HG02943 (cell line): ENCODE data around the gene CCDC122.
"Not testable (repeated sequence)": the region's sequence is repeated elsewhere in the genome, so short reads cannot be mapped to it uniquely, and the experiment has no call there.

Experiments
- ATAC-seq: cut with Tn5 transposase; IDR thresholded peaks from one replicate; pipeline ENCODE4 v1.9.1; 2021; ENCODE audit warnings: mild to moderate bottlenecking, low read depth, moderate library complexity; ENCODE audit not compliant: unreplicated experiment

Gene CCDC122

GRCh38 chr13:43877766-43878165 is 1.8 kb downstream of the CCDC122 start:
- no peak for ATAC-seq

- no peak for ATAC-seq
Measured at GRCh38 chr13:43877326-43877725, 2.2 kb downstream of the CCDC122 start.

DNA sequence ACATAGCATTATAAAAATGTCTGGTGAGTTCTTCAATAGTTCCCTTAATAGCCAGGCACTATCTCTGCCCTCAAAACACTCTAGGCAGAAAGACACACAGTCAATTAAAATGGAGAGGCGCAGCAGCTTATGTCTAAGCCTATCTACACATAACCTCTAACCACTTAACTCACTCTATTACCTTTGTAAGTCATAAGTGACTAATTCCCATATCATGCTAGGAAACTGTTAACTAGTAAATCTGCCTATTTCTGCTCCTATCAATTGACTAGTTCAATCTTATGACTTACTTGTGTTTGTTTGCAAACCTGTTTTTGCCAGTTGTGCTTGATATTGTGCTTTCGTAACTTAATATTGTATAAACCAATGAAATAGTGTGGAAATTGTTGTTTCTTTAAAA is 3.2 kb downstream of the CCDC122 start:
- ATAC-seq: no peak

- no peak for ATAC-seq
Measured at GRCh38 chr13:43874504-43875092, 4.9 kb downstream of the CCDC122 start.

- ATAC-seq: no peak
Measured at GRCh38 chr13:43872181-43872580, 7.4 kb downstream of the CCDC122 start.

- no peak for ATAC-seq
Measured at GRCh38 chr13:43865892-43866291, 13.6 kb downstream of the CCDC122 start.

DNA sequence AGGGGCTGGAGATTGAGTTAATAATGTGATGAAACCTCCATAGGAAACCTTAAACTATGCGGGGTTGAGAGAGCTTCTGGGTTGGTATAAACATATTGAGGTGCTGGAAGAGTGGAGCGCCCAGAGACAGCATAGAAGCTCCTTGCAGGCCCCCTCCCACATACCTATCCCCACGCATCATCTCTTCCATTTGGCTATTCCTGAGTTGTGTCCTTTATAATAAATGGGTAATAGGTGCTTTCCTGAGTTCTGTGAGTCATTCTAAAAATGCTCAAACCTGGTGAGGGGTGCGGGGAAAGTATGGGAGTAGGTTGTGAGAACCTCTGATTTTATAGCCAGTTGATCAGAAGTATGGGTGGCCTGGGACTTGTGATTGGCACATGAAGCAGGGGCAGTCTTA is 14.6 kb downstream of the CCDC122 start:
- no peak for ATAC-seq

DNA sequence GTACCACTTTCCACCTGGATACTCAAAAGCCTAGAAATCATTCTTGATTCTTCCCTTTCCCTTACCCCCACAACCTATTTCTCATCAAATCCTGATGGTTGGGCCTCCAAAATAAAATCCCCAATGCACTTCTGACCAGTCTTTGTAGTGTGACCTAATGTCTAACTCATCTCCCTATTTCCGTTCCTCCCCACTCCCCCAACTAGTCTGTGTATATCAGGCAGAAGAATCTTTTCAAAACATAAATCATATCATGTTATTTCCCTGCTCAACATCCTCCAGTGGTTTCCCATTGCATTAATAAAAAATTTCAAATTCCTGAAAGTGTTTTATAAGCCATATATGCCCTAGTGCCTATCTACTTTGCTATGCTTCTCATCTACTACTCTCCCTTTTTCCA is 17.7 kb downstream of the CCDC122 start:
- ATAC-seq: no peak

GRCh38 chr13:43852923-43853404 is 26.6 kb downstream of the CCDC122 start:
- no peak for ATAC-seq

DNA sequence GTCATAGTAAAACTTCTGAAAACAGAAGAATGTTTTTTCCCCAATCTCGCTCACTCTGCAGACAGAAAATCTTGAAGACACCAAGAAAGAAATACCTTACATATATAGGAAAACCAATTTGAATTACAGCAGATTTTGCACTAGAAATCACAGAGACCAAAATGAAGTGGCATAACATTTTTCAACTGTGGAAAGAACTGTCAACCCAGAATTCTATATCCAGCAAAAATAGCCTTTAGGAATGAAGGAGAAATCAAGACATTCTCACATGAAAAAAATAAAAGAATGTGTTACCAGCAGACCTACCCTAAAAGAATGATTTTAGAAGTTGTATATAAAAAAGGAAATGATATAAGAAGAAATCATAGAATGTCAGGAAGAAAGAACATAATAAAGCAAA is 28.7 kb downstream of the CCDC122 start:
- ATAC-seq: no peak

GRCh38 chr13:43848001-43848649 is 31.4 kb downstream of the CCDC122 start:
- no peak for ATAC-seq

DNA sequence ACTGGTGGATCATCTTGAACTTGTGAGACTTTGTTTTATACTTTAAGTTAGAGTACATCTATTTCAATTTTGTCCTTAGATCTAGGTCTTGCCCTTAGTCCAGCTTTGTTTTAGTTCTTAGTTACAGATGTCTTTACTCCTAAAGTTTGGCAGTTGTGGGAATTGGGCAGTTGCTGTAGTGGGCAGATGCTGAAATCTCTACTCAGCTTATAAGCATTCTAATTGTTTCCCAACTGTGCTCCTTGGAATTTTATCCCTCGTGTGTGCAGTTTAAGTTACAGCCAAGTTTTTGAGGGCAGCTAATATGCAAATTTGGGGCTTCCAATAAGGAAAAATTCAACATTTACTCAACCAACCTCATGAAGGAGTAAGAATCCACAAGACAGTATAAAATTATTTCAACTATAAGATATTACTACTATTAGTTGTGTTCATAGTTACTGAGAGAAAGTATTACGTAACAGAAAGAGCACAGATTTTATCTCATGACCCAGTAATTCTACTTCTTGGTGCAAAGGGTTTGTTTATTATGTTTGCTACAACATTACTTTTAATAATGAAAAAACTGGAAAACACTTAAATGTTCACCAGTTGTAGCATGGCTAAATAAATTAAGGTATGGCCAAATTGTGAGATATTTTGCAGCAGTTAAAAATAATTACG is 32.9 kb downstream of the CCDC122 start:
- no peak for ATAC-seq

- ATAC-seq: no peak
Measured at GRCh38 chr13:43838909-43839308, 40.6 kb downstream of the CCDC122 start.

- ATAC-seq: no peak
Measured at GRCh38 chr13:43835701-43836100, 43.8 kb downstream of the CCDC122 start.

- no peak for ATAC-seq
Measured at GRCh38 chr13:43831088-43831487, 48.5 kb downstream of the CCDC122 start.

DNA sequence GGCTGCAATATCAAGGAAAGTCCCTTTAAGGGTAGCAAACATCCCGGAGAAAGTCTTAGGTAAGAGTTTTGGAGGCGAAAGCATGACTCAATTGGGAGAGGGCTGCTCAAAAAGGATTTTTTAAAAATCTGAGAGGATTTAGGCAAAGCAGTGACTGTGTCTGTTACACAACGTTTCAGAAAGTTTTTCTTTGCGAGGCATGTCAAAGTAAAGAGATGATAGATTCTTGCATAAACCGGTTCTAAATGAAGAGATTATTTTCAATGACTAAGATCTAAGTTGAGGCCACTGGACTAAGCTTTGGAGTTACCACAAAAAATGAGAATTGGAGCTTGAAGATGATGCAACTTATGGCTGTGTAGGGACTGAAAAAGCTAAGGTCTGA is 49.1 kb downstream of the CCDC122 start:
- ATAC-seq: no peak

DNA sequence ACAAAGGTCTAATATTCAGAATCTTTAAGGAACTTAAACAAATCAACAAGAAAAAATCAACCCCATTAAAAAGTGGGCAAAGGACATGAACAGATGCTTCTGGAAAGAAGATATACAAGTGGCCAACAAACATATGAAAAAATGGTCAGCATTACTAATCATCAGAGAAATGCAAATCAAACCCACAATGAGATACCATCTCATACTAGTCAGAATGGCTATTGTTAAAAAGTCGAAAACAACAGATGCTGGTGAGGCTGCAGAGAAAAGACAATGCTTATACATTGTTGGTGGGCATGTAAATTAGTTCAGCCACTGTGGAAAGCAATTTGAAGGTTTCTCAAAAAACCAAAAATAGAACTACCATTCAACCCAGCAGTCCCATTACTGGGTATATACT is 54.9 kb downstream of the CCDC122 start:
- not testable (repeated sequence) for ATAC-seq

DNA sequence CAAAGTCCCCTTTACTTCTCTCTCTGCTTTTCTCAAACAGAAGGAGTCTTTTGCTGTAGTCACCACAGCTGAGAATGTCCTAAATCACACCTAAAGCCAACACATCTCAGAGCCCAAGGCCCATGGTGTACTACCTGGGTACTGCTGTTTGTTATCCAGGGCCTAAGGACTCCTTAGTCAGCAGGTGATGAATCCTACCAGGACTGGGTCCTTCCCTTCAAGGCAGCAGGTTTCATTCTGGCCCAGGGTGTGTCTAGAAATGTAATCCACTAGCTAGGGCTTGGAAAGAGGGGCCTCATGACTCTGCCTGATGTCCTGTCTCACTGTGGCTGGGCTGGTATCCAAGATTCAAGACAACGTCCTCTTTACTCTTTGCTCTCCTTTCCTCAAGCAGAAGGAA is 56.6 kb downstream of the CCDC122 start:
- ATAC-seq: no peak

DNA sequence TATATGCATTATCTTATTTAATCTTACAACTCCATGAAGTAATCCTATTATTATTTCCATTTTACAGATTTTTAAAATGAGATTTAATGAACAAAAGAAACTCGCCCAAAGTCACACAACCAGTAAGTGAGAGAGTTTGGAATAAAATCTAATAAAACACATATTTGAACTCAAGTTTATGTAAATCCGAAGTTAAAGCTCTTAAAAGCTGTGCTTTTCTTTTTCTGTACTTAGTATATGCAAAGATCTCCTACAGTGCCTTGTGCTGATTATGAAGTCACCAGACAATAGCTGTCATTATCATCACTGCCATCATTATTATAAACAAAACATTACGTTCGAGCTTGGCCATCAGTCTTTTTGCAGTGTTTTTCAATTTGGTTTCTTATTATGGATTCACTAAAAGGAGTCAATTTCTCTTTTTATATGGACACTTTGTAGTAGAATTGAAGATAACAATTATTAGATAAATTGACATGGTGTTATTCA is 63.1 kb downstream of the CCDC122 start:
- ATAC-seq: no peak

GRCh38 chr13:43815204-43815603 is 64.3 kb downstream of the CCDC122 start:
- ATAC-seq: no peak

DNA sequence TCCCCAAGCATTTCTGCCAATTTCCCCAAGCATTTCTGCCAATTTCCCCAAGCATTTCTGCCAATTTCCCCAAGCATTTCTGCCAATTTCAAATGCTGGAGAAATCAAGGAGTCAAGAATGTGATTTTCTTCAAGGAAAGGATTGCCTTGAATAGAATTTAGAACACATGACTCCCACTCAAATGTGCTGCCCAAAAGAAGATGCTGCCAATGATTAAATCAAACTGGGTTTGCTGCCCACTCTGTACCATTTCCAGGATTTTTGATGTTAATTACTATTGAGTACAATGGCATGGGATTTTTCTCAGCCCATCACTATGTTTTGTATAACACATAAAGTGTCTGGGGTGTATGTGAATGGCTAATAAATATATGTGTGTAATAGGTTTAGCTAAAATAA is 70.9 kb downstream of the CCDC122 start:
- no peak for ATAC-seq

DNA sequence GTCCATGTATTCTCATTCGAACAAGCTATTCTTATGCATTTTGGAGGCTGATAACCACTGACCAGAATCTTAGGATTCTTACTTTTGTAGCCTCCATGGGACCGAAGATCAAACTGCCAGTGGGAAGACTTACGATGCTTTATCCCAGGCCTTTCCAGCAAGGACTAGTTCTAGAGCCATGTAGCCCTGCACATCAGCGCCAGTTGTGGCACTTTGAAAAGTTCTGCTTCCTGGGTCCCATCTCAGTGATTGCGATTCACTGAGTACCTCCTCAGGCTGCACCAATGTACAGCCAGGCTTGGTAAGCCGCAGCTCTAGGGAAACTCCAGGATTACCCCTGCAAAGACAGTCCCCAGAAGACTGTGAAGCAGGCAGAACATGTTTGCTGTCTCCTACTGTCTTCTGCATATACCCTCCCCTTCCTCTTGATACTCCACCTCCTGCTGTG is 73.8 kb downstream of the CCDC122 start:
- no peak for ATAC-seq
